SU-DHL-6 (cell line): Measurements from ENCODE around the gene NUDT16L1.

Experiments used
- EZH2phosphoT487 ChIP-seq: fragments of 200-600 bp; sonication (generic), shearing (Covaris generic); conservative IDR thresholded peaks from 2 replicates; pipeline ENCODE4 v1.6.1; 2018; ENCODE audit warnings: mild to moderate bottlenecking, antibody characterized with exemption, low read length, moderate library complexity, mixed read lengths
- TF ChIP-seq, protein P1 (sequence below): fragments of 200-600 bp; sonication (generic); IDR thresholded peaks from one replicate; pipeline ENCODE4 v1.5.1; 2017; ENCODE audit warnings: antibody characterized with exemption, mild to moderate bottlenecking, low read length, moderate library complexity; ENCODE audit not compliant: insufficient read depth, poor library complexity, severe bottlenecking

DNA sequence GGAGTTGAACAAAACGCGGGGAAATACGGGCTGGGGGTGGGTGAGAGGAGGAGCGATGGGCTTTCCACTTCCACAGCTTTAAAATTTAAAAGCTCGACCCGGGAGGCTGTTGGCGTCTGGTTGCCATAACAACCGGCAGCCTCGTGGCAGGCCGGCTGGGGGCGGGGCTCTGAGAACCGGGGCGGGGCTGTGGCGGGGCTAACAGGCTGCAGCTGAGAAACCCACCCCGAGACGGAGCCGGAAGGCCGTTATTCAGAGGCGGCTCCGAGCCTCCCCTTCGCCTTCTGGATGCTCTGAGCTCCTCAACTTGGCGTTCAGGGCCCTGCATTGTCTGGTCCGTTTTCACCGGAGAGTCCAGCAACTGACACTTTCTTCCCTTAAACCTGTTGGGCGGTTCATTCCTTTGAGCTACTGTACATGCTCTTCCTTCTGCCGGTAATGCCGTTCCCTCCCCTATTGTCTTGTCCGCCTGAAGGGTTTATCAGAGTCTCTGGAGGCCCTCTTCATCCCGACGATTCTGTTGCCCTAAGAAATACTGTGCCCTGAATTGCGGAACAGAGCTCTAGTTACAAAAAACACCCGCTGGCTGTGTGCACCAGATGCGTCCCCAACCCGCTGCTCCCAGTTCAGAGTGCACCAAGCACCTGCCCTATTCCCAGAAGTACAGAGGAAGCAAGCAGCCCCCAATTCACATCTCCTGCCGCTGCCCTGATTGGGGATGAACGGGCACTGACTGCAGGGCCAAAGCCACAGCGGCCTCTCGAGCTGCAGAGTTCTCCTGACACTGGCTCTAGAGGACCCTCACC, 41.6 kb downstream of the NUDT16L1 start:
- TF ChIP-seq, protein P1, sequence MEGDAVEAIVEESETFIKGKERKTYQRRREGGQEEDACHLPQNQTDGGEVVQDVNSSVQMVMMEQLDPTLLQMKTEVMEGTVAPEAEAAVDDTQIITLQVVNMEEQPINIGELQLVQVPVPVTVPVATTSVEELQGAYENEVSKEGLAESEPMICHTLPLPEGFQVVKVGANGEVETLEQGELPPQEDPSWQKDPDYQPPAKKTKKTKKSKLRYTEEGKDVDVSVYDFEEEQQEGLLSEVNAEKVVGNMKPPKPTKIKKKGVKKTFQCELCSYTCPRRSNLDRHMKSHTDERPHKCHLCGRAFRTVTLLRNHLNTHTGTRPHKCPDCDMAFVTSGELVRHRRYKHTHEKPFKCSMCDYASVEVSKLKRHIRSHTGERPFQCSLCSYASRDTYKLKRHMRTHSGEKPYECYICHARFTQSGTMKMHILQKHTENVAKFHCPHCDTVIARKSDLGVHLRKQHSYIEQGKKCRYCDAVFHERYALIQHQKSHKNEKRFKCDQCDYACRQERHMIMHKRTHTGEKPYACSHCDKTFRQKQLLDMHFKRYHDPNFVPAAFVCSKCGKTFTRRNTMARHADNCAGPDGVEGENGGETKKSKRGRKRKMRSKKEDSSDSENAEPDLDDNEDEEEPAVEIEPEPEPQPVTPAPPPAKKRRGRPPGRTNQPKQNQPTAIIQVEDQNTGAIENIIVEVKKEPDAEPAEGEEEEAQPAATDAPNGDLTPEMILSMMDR, result no peak
- no peak for TF ChIP-seq EZH2phosphoT487
